Progenitor cell of endocrine pancreas (in vitro differentiated cells): ENCODE data around the gene BMERB1. TPM values are rescaled to one million over a fixed set of nuclear protein-coding genes. Genes with fewer than 3 reads are reported as not detected.

ENCODE experiments used
- DNase-seq: peaks from one replicate; pipeline ENCODE4 v3.0.0; 2021; ENCODE audit warnings: low spot score; ENCODE audit not compliant: unreplicated experiment
- H3K27ac Mint-ChIP-seq: 2 replicates; pipeline ENCODE4 v1.8.0; 2021; ENCODE audit warnings: mild to moderate bottlenecking, moderate library complexity, mixed read lengths
- H3K27me3 Mint-ChIP-seq: 2 replicates; pipeline ENCODE4 v1.8.0; 2021; ENCODE audit warnings: mixed read lengths
- H3K36me3 Mint-ChIP-seq: 2 replicates; pipeline ENCODE4 v1.8.0; 2022; ENCODE audit warnings: mixed read lengths; ENCODE audit not compliant: insufficient read depth
- H3K4me1 Mint-ChIP-seq: 2 replicates; pipeline ENCODE4 v1.8.0; 2021; ENCODE audit warnings: low read depth, mixed read lengths
- H3K4me3 Mint-ChIP-seq: 2 replicates; pipeline ENCODE4 v1.8.0; 2021; ENCODE audit warnings: low read depth, mild to moderate bottlenecking, moderate library complexity, mixed read lengths
- H3K9me3 Mint-ChIP-seq: 2 replicates; pipeline ENCODE4 v1.8.0; 2021; ENCODE audit warnings: low read depth, mixed read lengths
- CTCF ChIP-seq: fragments of 200-600 bp; sonication (generic); IDR thresholded peaks from one replicate; pipeline ENCODE4 v1.5.0; 2021; ENCODE audit warnings: antibody characterized with exemption, mild to moderate bottlenecking; ENCODE audit not compliant: unreplicated experiment
- total RNA-seq: library from RNA; stranded (reverse); gene quantifications from 2 replicates; pipeline ENCODE4 v1.2.1, GENCODE V29; 2021

Gene BMERB1
- total RNA-seq, 1 donor from 2014 or later, result 13.5 TPM

- TF ChIP-seq CTCF, result no peak
- Mint-ChIP-seq H3K4me3 (no peak overlapping the region), H3K36me3 (peaks cover 40% of the 10 kb centered on the region), H3K4me1 (no peaks in the 10 kb centered on the region), H3K9me3 (no peaks in the 10 kb centered on the region), H3K27ac (no peak overlapping the region), H3K27me3 (no peaks in the 10 kb centered on the region)
- no peak for DNase-seq
These were observed 176.0 kb downstream of the BMERB1 start for GRCh38 chr16:15610369-15610871.

- Mint-ChIP-seq H3K4me3 (no peak overlapping the region), H3K36me3 (peaks cover 43% of the 10 kb centered on the region), H3K9me3 (no peaks in the 10 kb centered on the region), H3K27ac (no peak overlapping the region), H3K27me3 (no peaks in the 10 kb centered on the region), H3K4me1 (no peaks in the 10 kb centered on the region)
- TF ChIP-seq CTCF, result no peak
- DNase-seq, result no peak
These were observed 177.2 kb downstream of the BMERB1 start for GRCh38 chr16:15611610-15612009.

- no peak for DNase-seq
- Mint-ChIP-seq H3K27ac (no peak overlapping the region), H3K27me3 (no peaks in the 10 kb centered on the region), H3K9me3 (no peaks in the 10 kb centered on the region), H3K4me1 (no peaks in the 10 kb centered on the region), H3K36me3 (peaks cover 50% of the 10 kb centered on the region), H3K4me3 (no peak overlapping the region)
- no peak for TF ChIP-seq CTCF
These were observed 179.3 kb downstream of the BMERB1 start for GRCh38 chr16:15613676-15614075.

GRCh38 chr16:15616012-15616411, 181.6 kb downstream of the BMERB1 start:
- no peaks in the 10 kb centered on the region for H3K27me3 Mint-ChIP-seq
- H3K36me3 Mint-ChIP-seq, result peaks cover 47% of the 10 kb centered on the region
- no peak for TF ChIP-seq CTCF
- DNase-seq, result no peak
- no peak overlapping the region for H3K27ac Mint-ChIP-seq
- H3K4me1 Mint-ChIP-seq, result no peaks in the 10 kb centered on the region
- no peak overlapping the region for H3K4me3 Mint-ChIP-seq
- no peaks in the 10 kb centered on the region for H3K9me3 Mint-ChIP-seq

GRCh38 chr16:15616475-15617165, 182.2 kb downstream of the BMERB1 start:
- H3K36me3 Mint-ChIP-seq, result peaks cover 47% of the 10 kb centered on the region
- H3K27ac Mint-ChIP-seq, result no peak overlapping the region
- H3K9me3 Mint-ChIP-seq, result no peaks in the 10 kb centered on the region
- no peaks in the 10 kb centered on the region for H3K4me1 Mint-ChIP-seq
- no peak for TF ChIP-seq CTCF
- H3K4me3 Mint-ChIP-seq, result no peak overlapping the region
- no peak for DNase-seq
- H3K27me3 Mint-ChIP-seq, result no peaks in the 10 kb centered on the region
